ENCODE measurements around the gene ABCA4.

- TF ChIP-seq CTCF (IDR thresholded peaks at IDR 0.05) (no peak), EP300 (IDR thresholded peaks at IDR 0.05) (no peak), POLR2A (IDR thresholded peaks at IDR 0.05) (no peak)
These were observed 21.1 kb upstream of the ABCA4 start for GRCh38 chr1:94142022-94142421.
